Mesenchymal stem cell (in vitro differentiated cells and primary cell): Measurements from ENCODE around the gene SRGAP3.
A peak's percentile ranks its signal among the peaks of the same experiment; 100 is the strongest.

Source experiments
- DNase-seq: peaks from one replicate; pipeline ENCODE4 v3.0.0-alpha.2; 2013
- H2AFZ ChIP-seq: one replicate; pipeline ENCODE4 v1.6.1; 2013; ENCODE audit warnings: low read depth, mild to moderate bottlenecking, control low read depth, inconsistent platforms, low read length, moderate library complexity
- H2AK5ac ChIP-seq: 2 replicates; pipeline ENCODE4 v1.6.1; 2013; ENCODE audit warnings: low read length, moderate library complexity, mild to moderate bottlenecking, inconsistent platforms; ENCODE audit not compliant: severe bottlenecking
- H2BK120ac ChIP-seq: one replicate; pipeline ENCODE4 v1.6.1; 2013; ENCODE audit warnings: low read depth, mild to moderate bottlenecking, inconsistent platforms, low read length, moderate library complexity
- H2BK12ac ChIP-seq, 2 experiments: one replicate each; pipeline ENCODE4 v1.6.1; 2013; ENCODE audit warnings: inconsistent platforms in 2 of 2, low read length in 2 of 2, mild to moderate bottlenecking in 2 of 2, moderate library complexity in 2 of 2, control low read depth in 1 of 2
- H2BK15ac ChIP-seq: one replicate; pipeline ENCODE4 v1.6.1; 2013; ENCODE audit warnings: mild to moderate bottlenecking, low read depth, inconsistent platforms; ENCODE audit not compliant: poor library complexity, severe bottlenecking
- H2BK5ac ChIP-seq: 2 replicates; pipeline ENCODE4 v1.6.1; 2013; ENCODE audit warnings: low read depth, mild to moderate bottlenecking, low read length, control low read depth, inconsistent platforms; ENCODE audit not compliant: poor library complexity, severe bottlenecking
- H3K14ac ChIP-seq, 2 experiments: one replicate each; pipeline ENCODE4 v1.6.1; 2013; ENCODE audit warnings: inconsistent platforms in 2 of 2, low read length in 2 of 2, control low read depth in 1 of 2, mild to moderate bottlenecking in 1 of 2, moderate library complexity in 1 of 2
- H3K18ac ChIP-seq, 2 experiments: one replicate each; pipeline ENCODE4 v1.6.1; 2013; ENCODE audit warnings: inconsistent platforms in 2 of 2, low read length in 2 of 2, control low read depth in 1 of 2, low read depth in 1 of 2, mild to moderate bottlenecking in 1 of 2
- H3K23ac ChIP-seq, 2 experiments: one replicate each; pipeline ENCODE4 v1.6.1; 2013; ENCODE audit warnings: inconsistent platforms in 2 of 2, low read length in 2 of 2, mild to moderate bottlenecking in 2 of 2, moderate library complexity in 2 of 2, control low read depth in 1 of 2
- H3K27ac ChIP-seq: 2 replicates; pipeline ENCODE4 v1.5.1; 2013; ENCODE audit warnings: mild to moderate bottlenecking, moderate library complexity, low read length, control low read depth, inconsistent platforms; ENCODE audit not compliant: poor library complexity, severe bottlenecking
- H3K27me3 ChIP-seq, 2 experiments: 2 replicates each; pipeline versions ENCODE4 v1.6.1 to v1.7.0; 2013; ENCODE audit warnings: low read length in 2 of 2, mild to moderate bottlenecking in 2 of 2, moderate library complexity in 2 of 2, control low read depth in 1 of 2, inconsistent platforms in 1 of 2; ENCODE audit not compliant: control insufficient read depth in 1 of 2, insufficient read depth in 1 of 2
- H3K36me3 ChIP-seq, 2 experiments: 2 replicates each; pipeline versions ENCODE4 v1.6.1 to v1.7.0; 2013; ENCODE audit warnings: low read length in 2 of 2, control low read depth in 1 of 2, inconsistent platforms in 1 of 2, low read depth in 1 of 2, mild to moderate bottlenecking in 1 of 2; ENCODE audit not compliant: insufficient read depth in 2 of 2, control insufficient read depth in 1 of 2
- H3K4ac ChIP-seq, 2 experiments: one replicate each; pipeline ENCODE4 v1.6.1; 2013; ENCODE audit warnings: inconsistent platforms in 2 of 2, low read length in 2 of 2, mild to moderate bottlenecking in 2 of 2, moderate library complexity in 2 of 2, control low read depth in 1 of 2, low read depth in 1 of 2
- H3K4me1 ChIP-seq: 2 replicates; pipeline ENCODE4 v1.6.1; 2013; ENCODE audit warnings: low read depth, low read length, control low read depth; ENCODE audit not compliant: control insufficient read depth, insufficient read depth
- H3K4me2 ChIP-seq: 2 replicates; pipeline ENCODE4 v1.6.1; 2013; ENCODE audit warnings: low read length, mild to moderate bottlenecking, inconsistent platforms; ENCODE audit not compliant: poor library complexity, severe bottlenecking
- H3K4me3 ChIP-seq, 2 experiments: 2 replicates each; pipeline versions ENCODE4 v1.5.1 to v1.7.0; 2013; ENCODE audit warnings: low read length in 2 of 2, mild to moderate bottlenecking in 2 of 2, control low read depth in 1 of 2, low read depth in 1 of 2; ENCODE audit not compliant: insufficient read depth in 1 of 2
- H3K79me1 ChIP-seq: replicated peaks from 2 replicates; pipeline ENCODE4 v1.6.1; 2013; ENCODE audit warnings: mild to moderate bottlenecking, control low read depth, low read length, inconsistent platforms; ENCODE audit not compliant: poor library complexity, severe bottlenecking
- H3K9ac ChIP-seq: 2 replicates; pipeline ENCODE4 v1.7.0; 2013; ENCODE audit warnings: mild to moderate bottlenecking, low read length, moderate library complexity
- H3K9me3 ChIP-seq: 2 replicates; pipeline ENCODE4 v1.7.0; 2013; ENCODE audit warnings: mild to moderate bottlenecking, low read length; ENCODE audit not compliant: control insufficient read depth
- H4K8ac ChIP-seq: one replicate; pipeline ENCODE4 v1.6.1; 2013; ENCODE audit warnings: inconsistent platforms, mild to moderate bottlenecking, low read length, moderate library complexity
- H4K91ac ChIP-seq: one replicate; pipeline ENCODE4 v1.6.1; 2013; ENCODE audit warnings: mild to moderate bottlenecking, low read length, inconsistent platforms
- WGBS: methylation state at CpG from one replicate; pipeline ENCODE4 v1.1.7; 2013; ENCODE audit warnings: mixed read lengths; 5-methylcytosine and 5-hydroxymethylcytosine counted together

SRGAP3 gene

DNA sequence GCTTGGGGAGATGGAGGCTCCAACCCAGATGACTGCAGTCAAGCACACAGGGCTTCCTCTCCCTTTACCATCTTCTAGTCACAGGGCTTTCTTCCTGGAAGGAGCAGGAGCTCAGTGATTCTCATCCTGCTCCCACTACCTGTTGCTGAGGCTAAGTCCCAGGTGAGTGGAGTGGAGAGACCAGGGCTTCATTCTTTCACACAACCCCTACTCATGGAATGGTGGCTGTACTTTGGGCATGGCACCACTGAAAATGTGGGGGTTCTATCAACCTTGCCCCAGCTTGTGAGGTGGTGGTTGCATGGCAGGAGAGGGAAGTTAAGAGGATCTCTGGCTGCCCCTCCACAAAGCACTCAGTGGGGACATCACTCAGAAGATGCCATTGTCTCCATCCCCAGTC lies 249.4 kb downstream of the SRGAP3 start:
- Histone ChIP-seq H2BK120ac (no peak overlapping the region), H2AK5ac (no peak overlapping the region), H2BK15ac (no peak overlapping the region), H2BK12ac (no peak overlapping the region), H2BK5ac (no peak overlapping the region), H3K9me3 (no peaks in the 10 kb centered on the region), H4K91ac (no peak overlapping the region), H3K4me1 (no peaks in the 10 kb centered on the region), H3K27ac (no peak overlapping the region), H3K79me1 (no peaks in the 10 kb centered on the region), H3K36me3 (no peaks in the 10 kb centered on the region), H4K8ac (no peak overlapping the region), H3K9ac (no peak overlapping the region), H3K27me3 (peaks cover 0 to 26% of the 10 kb centered on the region in 2 experiments), H3K4me3 (no peak overlapping the region), H3K23ac (no peak overlapping the region), H3K14ac (no peak overlapping the region), H3K4me2 (no peak overlapping the region), H2AFZ (no peak overlapping the region), H3K18ac (no peak overlapping the region), H3K4ac (no peak overlapping the region)
- DNase-seq = no peak

DNA sequence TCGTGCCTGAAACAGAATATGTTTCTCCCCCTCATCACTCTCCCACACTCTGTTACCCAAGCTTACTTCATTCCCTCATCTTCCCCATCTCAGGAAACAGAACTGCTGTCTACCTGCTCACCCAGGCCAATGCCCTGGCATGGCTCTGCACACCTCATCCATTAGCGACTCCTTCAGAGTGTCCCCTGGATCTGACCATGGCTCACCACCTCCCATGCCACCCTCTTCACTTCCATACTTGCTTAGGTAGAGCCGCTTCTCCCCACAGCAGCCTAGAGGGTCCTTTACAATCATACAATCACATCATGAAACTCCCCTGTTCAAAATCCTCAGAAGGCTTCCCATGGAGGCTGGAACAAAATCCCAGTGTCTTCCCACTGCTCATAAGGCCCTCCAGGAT lies 252.3 kb downstream of the SRGAP3 start:
- Histone ChIP-seq H3K9ac (peak overlapping the region; percentile 72), H3K79me1 (no peaks in the 10 kb centered on the region), H3K27ac (no peak overlapping the region), H3K4me1 (no peaks in the 10 kb centered on the region), H2AFZ (no peak overlapping the region), H3K27me3 (peaks cover 0 to 39% of the 10 kb centered on the region in 2 experiments), H2BK5ac (no peak overlapping the region), H4K8ac (no peak overlapping the region), H3K18ac (no peak overlapping the region), H3K36me3 (peaks cover 0 to 2% of the 10 kb centered on the region in 2 experiments), H3K23ac (no peak overlapping the region), H2AK5ac (no peak overlapping the region), H3K4ac (no peak overlapping the region), H2BK15ac (no peak overlapping the region), H3K14ac (peak overlapping the region in 1 of 2 experiments; percentile 6), H3K9me3 (no peaks in the 10 kb centered on the region), H2BK120ac (no peak overlapping the region), H3K4me2 (no peak overlapping the region), H4K91ac (no peak overlapping the region), H3K4me3 (peak overlapping the region in 1 of 2 experiments; percentile 27), H2BK12ac (no peak overlapping the region)
- WGBS = 82% methylated on average over 3 of the region's 3 CpGs
- no peak for DNase-seq

DNA sequence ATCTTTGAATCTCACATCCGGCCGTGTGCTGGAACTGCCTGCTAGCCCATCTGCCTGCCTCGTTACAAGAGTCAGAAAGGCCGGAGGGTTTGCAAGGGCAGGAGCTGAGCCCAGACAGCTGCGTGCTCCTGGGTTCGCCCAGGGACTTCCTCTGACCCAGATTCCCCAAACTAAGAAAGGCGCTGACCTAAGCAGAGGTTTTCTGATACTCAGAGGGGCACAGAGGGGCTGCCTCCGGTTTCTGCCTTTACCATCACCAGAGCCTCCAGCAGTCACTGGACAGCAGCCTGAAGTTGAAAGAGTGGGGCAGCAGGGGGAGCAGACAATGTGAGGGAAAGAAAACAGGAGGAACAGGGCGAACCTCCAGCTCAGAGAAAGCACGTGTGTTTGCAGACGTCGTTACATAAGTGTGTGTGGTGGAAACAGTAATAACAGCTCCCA lies 252.7 kb downstream of the SRGAP3 start:
- Histone ChIP-seq H2BK12ac (no peak overlapping the region), H2BK5ac (no peak overlapping the region), H3K23ac (no peak overlapping the region), H2AFZ (no peak overlapping the region), H3K9me3 (no peaks in the 10 kb centered on the region), H4K91ac (no peak overlapping the region), H3K4me2 (no peak overlapping the region), H3K79me1 (no peaks in the 10 kb centered on the region), H3K36me3 (peaks cover 0 to 3% of the 10 kb centered on the region in 2 experiments), H2BK120ac (no peak overlapping the region), H3K14ac (no peak overlapping the region), H3K27ac (no peak overlapping the region), H3K4ac (no peak overlapping the region), H4K8ac (no peak overlapping the region), H3K18ac (no peak overlapping the region), H3K27me3 (peaks cover 0 to 41% of the 10 kb centered on the region in 2 experiments), H3K4me1 (no peaks in the 10 kb centered on the region), H3K4me3 (peak overlapping the region in 1 of 2 experiments; percentile 27), H3K9ac (peak overlapping the region; percentile 72), H2AK5ac (no peak overlapping the region), H2BK15ac (no peak overlapping the region)
- 56% methylated on average over 10 of the region's 12 CpGs for WGBS
- DNase-seq = peak; percentile 33

DNA sequence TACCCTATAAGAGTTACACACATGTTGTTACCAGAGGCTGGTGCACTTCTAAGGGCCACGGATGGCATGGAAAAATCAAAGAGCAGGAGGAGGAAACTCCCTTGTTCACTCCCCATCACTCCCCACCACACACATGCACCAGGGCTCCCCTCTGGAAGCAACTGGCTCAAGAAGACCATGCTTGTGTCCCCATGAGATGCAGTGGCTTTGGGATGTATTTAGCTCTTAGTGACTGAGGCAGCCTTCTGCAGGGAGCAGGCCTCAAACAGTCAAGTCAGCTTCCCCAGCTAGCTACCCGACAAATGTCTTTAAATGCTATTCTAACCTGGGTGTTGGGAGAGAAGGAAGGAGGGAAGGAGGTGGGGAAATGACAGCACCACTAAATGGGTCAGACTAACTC lies 253.2 kb downstream of the SRGAP3 start:
- H3K4me3 ChIP-seq = no peak overlapping the region
- no peak overlapping the region for H2AK5ac ChIP-seq
- H3K27me3 ChIP-seq = peaks cover 0 to 45% of the 10 kb centered on the region in 2 experiments
- WGBS = no CpG with 5 or more reads among the region's 2 CpGs
- no peak overlapping the region for H2BK5ac ChIP-seq
- H3K36me3 ChIP-seq = peaks cover 0 to 8% of the 10 kb centered on the region in 2 experiments
- H3K79me1 ChIP-seq = no peaks in the 10 kb centered on the region
- no peak overlapping the region for H3K27ac ChIP-seq
- no peak overlapping the region for H3K4me2 ChIP-seq
- no peak overlapping the region for H2AFZ ChIP-seq
- no peak overlapping the region for H3K4ac ChIP-seq
- H3K14ac ChIP-seq = no peak overlapping the region
- no peak for DNase-seq
- H2BK120ac ChIP-seq = no peak overlapping the region
- H3K4me1 ChIP-seq = no peaks in the 10 kb centered on the region
- no peak overlapping the region for H2BK15ac ChIP-seq
- no peak overlapping the region for H3K23ac ChIP-seq
- H3K18ac ChIP-seq = no peak overlapping the region
- H4K91ac ChIP-seq = no peak overlapping the region
- H4K8ac ChIP-seq = no peak overlapping the region
- H3K9ac ChIP-seq = peak overlapping the region; percentile 72
- no peaks in the 10 kb centered on the region for H3K9me3 ChIP-seq
- no peak overlapping the region for H2BK12ac ChIP-seq
